HG03439 (cell line): ENCODE measurements around the gene KIF26B.

Experiments used
- ATAC-seq: cut with Tn5 transposase; IDR thresholded peaks from one replicate; pipeline ENCODE4 v1.9.1; 2021; ENCODE audit warnings: mild to moderate bottlenecking, moderate library complexity; ENCODE audit not compliant: unreplicated experiment

KIF26B gene

DNA sequence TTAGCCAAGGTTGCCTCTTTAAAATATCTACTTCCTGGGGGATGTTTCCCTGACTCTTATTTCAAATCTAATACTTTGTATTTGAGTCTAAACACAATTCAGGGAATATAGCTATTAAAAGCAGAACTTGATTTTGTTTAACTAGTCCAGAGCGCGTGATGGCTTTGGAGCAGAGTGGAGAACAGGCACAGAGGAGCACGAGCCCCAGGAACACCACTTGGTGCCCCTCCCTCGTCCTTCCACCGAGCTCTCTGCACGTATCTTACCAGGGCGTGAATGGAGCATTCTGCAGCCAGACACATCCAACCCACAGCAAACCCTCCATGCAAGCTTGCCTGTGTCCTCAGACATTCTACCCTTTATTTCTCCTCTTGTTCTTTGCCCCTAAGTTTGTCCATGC lies 14.1 kb downstream of the KIF26B start:
- no peak for ATAC-seq

DNA sequence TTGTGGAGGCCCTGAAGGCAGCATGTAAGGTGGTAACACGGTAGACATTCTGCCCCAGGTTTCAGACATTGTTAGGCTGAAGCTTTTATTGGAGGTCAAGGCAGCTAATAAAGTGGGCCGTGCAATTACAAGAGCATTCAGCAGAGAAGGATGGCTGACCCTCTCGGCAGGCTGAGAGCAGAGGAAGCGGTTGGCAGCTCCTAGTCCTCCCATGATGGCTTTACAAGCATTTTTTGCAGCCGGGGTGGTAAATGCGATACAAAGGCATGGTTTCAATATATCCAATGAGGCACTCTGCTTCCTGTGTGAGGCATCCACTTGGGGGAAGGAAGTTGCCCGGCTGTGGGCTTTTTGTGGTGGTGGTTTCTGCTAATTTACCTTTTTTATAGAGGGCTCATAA lies 14.6 kb downstream of the KIF26B start:
- no peak for ATAC-seq

DNA sequence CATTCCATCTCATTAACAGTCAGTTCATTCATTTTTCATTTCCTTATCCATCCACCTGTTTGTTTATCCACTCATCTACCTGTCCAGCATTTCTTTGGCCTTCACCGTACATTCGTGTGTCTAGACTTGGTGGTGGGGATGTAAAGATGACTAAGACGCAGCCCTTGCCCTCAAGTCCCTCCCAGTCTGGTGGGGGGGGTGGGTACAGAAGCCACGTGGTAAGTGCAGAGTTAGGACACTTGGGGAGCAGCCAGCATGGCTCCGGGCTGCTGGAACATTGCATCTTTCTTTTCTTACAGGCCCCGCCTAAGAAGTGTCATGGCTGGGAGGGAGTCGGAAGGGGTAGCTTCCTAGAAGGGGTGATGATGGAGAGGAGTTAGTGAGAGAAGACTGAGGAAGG lies 17.2 kb downstream of the KIF26B start:
- ATAC-seq = no peak

DNA sequence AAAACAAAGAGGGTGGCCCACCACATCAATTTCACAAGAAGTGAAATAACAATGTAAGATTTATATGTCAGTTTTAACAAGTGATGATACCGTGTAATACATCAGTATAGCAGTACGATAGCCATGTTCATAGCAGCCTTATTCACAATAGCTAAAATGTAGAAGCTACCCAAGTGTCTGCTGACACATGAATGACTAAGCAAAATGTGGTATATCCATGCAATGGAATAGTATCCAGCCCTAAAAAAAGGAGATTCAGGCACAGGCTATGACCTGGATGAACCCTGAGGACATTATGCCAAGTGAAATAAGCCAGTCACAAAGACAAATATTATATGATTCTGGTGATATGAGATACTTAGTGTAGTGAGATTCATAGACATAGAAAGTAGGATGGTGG lies 18.0 kb downstream of the KIF26B start:
- no peak for ATAC-seq

DNA sequence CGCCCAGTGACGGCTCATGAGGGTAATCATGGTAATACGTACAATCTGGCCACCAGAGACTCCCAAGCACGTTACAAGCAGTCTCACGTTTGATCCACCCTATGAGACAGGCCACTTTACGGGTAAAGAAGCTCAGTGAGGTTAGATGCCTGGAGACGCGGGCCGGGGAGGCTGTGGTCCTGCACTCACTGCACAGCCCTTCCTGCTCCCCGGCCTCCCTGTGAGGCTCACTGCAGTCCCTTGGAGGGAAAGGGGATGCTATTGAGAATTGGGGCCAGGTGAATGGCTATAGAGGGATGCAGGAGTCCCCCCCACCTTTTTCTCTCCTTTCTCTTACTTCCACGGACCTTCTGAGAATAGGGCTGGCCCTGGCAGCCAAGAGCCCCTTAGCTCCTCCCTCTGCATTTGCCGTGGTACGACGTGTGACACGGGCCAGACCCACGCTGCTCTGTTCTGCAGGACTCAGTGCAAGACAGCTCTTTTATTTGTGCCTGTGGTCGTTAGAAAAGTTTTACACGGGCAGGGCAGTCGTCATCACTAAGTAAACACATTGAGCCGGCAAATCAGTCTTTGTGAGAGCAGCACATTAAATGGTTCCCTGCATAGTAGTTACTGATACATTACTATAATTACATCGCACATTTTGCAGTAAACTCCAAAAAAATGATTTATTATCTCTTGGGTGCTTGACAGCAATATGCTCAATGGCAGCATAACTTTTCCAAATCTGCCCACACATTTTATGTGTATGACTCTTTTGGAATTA lies 18.8 kb downstream of the KIF26B start:
- ATAC-seq = no peak

DNA sequence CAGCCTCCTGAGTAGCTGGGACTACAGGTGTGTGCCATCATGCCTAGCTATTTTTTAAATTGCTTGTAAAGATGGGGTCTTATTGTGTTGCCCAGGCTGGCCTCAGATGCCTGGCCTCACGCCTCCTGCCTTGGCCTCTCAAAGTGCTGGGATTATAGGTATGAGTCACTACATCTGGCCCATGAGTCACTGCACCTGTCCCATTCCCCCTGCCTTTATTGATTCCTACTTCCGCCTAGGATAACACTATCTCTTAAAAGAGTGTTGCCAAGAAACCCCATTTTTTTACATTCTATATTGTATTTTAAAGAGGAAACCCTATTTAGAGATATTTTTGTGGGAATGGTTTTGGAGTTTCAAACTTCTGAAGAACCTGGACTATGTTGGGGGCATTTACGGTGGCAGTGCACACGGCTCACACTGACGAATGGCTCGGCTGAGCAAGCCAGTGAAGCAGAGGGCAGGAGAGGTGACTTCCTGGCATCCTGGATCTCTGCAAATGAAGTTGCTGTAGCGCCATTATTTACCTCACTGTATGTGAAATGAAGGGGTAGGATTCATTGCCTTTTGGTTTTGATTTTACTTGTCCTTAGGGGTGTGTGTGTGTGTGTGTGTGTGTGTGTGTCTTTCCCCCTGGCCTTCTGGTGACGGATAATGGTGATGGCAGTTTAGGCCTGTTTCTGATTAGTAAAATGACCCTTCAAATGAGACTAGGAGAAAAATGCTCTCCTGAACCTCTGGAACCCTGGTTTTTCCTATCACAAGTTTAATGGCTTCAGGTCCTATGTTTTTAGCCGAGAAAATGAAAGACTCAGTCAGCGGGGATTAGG lies 22.5 kb downstream of the KIF26B start:
- ATAC-seq = no peak

DNA sequence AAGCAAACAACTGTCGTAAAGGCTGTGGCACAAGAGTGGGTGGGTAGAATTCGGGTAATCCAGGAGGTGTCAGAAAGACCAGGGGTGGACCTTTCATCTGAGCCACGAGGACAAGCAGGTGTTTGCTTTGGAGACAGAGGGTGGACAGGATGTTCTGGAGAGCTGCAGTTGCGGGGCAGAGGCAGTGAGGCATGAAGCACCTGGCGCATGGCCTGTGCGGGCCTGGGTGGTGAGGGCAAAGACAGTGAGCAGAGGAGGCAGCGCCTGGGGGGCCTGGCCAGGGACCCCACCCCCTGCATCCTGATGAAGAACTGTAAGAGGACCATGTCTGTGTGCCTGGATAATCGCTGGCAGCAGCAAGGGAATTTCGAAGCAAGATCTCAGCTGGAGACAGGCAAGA lies 24.9 kb downstream of the KIF26B start:
- ATAC-seq = no peak

DNA sequence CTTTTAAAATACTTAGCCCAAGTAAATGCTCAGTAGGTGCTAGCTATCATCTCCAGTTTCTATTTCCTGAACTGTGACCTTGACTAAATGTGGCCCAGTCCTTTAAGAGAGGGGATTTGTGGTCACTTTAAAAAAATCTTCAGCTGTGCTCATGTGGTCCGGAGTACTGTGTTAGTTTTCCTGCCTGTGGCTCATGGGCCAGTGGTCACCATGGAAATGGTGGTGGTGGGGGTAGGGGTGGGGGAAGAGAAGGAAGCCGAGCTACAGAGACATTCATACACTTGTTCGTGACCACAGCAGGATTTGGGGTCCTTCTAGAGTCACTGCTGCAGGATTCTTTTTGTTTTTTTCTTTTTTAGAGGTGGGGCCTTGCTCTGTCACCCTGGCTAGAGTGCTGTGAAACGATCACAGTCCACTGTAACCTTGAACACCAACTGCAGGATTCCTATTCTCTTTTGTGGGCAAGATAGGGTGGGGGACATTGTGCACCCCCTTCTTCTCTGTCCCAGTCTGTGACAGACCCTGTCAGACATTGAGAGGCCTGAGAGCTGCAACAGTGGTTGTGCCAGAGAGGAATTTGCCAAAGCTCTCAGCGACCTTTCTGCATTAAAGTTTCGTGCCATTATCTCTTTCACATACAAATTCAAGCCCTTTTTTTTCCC lies 25.8 kb downstream of the KIF26B start:
- ATAC-seq = no peak

DNA sequence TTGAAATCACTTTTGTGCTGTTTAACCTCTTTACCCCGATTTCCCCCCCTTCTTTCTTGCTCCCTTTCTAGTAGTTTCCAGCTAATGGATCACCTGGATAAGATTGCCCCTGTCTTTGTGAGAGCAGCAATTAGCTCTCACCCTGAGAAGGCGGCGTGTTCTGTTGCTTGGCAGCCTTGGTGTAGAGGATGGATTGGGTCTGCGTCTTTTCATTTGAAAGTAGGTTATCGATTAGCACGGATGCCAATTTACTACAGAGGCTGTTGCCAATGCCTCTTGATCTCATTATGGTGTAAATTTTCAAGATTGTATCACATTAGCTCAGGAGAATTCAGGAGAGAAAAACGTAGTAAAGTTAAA lies 26.4 kb downstream of the KIF26B start:
- no peak for ATAC-seq

DNA sequence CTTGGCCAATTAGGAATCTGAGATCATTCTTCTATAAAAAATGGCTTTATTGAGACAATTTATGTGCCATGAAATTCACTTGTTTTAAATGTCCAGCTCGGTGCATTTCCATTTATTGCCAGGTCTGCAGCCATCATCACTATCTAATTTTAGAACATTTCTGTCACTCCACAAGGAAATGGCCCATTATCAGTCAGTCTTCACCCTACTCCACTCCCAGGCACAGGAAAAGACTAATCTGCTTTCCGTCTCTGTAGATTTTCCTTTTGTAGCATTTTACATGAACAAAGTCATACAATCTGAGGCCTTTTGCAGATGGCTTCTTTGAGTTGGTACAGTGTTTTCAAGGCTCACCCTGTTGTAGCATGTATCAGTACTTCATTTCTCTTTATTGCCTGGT lies 27.2 kb downstream of the KIF26B start:
- ATAC-seq = no peak

DNA sequence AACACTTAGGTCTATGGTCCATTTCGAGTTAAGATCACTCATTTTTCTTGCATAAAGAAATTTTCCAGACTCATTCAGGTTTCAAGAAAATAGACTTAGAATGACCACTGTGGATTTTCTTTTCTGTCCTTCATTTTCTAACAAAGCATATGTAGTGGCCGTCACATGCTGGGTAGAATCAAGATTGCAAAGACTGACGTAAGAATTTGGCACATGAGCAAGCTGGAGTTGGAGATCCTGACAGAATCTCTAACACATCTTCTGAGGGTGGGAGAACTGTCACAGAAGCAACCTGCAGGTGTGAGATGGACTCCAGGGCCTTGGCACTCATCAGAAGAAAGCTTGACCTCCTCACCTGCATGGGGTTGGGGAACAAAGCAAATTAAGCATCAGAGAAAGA lies 28.6 kb downstream of the KIF26B start:
- ATAC-seq = no peak

DNA sequence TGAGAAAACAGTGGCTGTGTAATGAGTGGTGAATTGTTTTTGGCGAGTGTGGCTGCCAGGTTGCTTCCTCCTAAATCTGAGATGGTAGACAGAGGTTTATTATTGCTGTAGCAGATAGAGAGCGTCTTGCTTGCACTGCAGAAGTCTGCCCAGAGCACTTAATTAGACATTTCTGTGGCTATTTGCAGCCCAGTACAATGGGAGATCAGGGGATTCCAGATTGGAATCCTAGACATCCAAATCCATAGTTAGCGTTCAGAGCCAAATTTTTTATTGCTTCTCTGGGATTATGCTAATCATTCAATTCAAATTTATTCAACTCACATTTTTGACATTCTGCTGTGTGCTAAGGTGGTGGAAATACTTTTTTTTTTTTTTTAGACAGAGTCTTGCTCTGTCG lies 30.0 kb downstream of the KIF26B start:
- no peak for ATAC-seq

DNA sequence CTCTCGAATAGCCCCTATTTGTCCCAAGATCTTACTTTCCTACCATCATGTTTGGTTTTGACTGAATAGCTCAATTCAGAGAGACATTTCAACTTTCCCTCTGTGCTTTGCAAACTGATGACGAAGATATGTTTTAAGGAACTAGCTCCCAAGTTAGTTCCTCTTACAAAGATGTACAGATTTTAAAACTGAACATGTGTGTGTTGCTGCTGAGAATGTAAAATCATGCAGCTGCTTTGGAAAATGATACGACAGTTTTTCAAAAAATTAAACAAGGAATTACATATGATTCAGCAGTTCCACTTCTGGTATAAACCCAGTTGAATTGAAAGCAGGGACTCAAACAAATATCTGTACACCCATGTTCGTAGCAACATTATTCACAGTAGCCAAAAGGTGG lies 33.6 kb downstream of the KIF26B start:
- ATAC-seq = no peak

DNA sequence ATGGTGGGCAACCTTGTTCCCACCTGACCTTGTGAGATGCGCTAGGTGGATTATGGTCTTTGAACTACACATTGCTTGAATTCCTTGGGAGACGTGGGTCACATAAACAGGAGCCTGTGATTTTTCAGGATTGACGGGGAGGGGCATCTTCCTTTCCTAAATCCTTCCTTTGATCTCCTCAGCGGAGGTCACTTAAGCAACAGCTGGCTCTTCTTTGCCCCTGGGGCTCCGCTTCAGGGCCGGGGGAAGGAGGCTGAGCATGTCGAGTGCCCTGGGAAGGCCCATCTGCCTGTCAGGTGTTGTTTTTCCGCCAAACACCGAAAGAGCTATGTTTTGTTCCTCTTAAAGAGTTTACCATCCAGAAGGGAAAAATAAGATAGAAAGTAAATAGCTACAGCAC lies 40.6 kb downstream of the KIF26B start:
- no peak for ATAC-seq

DNA sequence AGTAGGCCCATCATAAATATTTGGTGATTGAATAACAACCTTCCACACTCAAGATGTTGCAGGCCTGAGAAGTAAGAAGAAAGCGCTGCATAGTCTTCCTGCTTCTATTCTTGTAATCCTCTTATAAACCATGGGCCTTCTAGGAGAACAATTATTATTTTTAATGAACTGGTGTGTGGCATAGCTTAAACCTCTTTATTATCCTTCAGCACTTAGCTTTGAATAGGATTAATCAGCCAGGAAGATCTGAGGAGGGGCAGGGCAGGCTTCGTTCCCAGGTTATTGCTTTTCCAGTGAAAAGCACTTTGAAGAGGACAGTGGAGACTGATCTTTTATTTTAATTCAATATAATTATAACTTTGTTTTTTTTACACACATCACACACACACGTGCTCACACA lies 42.3 kb downstream of the KIF26B start:
- no peak for ATAC-seq

DNA sequence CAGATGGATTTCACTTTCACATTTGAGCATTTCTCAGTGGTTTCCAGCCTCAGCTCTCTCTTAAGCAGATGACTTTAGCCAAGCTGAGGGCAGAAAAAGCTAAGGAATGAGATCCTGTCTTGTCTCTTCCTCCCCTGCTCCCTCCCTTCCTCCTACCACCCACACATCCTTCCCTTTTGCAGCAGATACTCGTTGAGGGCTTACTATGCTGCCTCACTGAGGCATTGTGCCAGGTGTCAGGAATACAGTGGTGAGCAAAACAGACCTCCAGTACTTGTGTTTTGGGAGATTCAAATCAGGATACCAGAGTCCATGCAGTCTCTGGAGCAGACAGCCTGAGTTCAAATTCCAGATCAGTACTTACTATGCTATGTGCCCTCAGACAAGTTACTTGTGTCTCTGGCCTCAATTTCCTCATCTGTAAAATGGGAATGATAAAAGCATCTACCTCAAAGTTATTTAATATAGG lies 43.2 kb downstream of the KIF26B start:
- ATAC-seq = no peak

DNA sequence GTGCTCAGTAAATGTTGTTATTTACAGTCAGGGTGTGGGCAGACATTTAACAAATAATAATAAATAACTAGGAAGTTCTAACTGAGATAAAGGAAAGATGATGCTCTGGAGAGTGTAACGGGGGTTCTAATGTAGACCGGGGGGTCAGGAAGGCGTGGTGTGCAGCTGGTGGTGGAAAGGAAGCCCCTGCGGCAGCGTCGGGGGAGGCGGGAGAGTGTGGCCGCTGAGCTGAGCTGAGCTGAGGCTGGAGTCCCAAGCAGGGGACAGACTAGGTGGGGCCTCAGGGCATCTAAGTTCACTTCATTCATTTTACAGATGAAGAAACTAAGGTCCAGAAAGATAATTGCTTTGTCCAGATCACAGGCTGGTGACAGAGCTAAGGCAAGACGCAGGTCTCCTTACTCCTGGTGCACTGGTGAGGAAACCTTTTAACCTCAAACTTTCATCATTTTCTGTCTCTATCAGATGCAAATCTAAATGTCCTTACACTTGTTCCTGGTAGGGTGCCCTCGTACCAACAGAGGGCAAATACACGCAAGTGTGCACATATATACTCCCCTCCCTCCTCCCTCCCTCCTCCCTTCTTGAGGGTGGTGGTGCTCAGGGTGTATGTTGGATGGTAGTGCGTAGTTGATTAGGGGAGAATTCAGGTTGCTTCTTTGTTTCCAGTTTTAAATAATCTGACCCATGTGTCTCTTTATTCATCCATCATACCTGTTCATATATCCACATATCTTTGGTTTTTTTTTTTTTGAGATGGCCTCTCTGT lies 44.1 kb downstream of the KIF26B start:
- ATAC-seq = no peak

DNA sequence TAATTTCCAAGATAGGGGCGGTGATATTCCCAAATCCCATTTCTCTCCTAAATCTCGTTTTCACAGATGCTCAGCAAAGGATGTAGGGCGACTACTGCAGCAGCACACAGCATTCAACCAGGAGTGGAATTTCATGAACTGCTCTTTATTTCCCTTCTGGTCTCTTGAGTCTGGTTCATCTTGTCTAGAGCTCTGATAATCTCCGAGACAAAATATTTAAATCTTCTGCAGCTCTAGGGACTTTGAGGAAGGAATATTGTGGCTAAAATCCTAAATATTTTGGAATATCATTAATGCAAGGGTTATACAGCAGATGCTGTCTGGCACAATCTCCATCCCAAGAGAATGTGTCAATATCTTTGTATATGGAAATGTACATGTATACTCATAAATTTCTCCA lies 45.4 kb downstream of the KIF26B start:
- no peak for ATAC-seq

DNA sequence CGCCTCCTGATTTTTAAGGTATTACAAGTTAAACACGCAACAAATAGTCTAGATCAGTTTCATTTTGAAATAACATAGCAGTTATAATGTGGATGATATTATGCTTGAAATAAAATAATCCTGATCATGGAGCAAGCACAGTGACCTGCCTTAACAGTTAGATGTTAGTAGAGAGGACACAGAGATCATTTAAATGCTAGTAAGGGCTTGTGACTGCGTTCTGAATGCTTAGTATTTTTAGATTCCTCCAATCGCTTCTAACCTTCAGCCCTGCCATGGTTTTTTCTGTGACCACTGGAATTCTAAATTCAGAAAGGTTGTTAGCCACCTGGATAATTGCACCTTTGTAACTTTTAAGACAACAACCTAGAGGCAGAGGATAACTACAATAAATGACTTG lies 46.4 kb downstream of the KIF26B start:
- no peak for ATAC-seq

DNA sequence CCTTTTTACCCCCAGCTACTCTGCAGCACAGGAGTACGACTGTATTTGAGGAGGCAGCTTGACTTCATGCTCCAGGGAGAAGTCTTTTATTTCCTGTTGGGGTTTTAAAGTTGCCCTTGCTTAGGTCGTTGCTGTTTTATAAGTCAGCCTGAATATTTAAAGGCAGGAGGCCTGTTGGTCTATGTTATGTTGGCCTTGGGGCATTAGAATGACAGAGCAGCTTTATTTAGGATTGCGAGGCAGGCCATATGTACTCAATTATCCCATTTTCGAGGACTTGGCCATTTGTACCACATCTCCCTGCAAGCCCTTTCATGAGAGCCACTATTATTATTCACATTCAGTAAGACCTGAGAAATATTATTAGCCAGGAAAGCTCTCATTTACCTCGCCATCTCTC lies 47.0 kb downstream of the KIF26B start:
- ATAC-seq = no peak

DNA sequence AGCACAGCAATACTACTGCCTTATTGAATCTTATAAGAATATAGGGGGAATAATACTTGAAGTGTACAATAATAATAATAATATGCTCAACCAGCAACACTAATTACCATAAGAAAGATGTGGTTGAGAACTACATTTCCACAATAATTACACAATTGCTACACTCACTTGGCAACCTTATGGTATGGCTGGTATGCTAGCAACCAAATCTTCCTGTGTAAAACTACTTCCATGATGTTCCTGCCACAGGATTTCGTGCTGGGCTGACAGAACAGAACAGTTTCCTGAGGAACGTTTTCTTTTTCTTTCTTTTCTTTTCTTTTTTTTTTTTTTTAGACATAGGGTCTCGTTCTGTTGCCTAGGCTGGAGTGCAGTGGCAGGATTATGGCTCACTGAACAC lies 50.6 kb downstream of the KIF26B start:
- no peak for ATAC-seq
